ENCODE measurements around the gene ARMC9.

The ARMC9 gene

DNA sequence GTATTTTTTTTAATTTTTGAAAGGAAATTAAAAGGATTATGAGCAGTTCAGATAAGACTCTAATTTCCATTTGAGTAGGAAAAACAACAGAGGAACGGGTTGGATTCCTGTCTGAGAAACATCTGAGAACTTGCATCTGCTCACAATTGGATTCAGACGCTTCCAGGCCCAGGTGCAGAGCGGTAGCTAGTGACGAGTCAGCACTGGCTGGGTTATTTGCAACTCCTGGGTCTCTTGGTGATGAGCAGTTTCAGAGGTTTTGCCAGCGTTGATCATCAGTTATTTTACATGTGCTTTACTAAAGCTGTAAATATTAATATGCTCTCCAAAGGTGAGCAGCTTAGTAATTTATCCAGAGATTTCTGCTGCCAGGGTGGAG, 158.0 kb downstream of the ARMC9 start:
- H3K27me3 ChIP-seq (ENCODE audit: control insufficient read depth, insufficient read depth, low read length): no peaks in the 10 kb centered on the region
- peaks cover 3% of the 10 kb centered on the region for H3K4me1 ChIP-seq (ENCODE audit: control insufficient read depth, insufficient read depth, low read length)
- no peak overlapping the region for H3K4me3 ChIP-seq (ENCODE audit: low read depth, low read length)
- H3K36me3 ChIP-seq (ENCODE audit: control insufficient read depth, insufficient read depth, low read length): no peaks in the 10 kb centered on the region
- no peak overlapping the region for H3K9ac ChIP-seq (ENCODE audit: low read depth, low read length)
- no peaks in the 10 kb centered on the region for H3K9me3 ChIP-seq (ENCODE audit: control insufficient read depth, insufficient read depth, low read length)

DNA sequence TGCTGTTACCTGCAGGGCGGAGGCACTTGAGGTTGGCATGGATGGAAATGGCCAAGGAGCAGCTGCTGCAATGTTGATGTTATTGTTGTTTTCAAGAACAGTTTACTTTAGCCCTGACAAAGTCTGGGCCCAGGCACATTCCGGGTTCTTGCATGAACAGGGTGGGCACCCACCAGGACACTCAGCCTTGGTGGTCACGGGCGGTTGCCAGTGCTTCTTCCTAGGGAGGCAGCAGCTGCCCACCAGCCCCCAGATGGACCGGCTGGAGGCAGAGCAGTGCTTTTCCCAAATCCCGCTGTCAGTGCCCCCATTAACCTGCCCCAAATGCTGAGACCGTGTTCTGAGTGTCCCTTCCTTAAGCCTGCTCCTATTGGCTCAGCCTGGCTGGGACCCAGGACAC, 158.6 kb downstream of the ARMC9 start:
- Histone ChIP-seq H3K27me3 (ENCODE audit: control insufficient read depth, insufficient read depth, low read length) (no peaks in the 10 kb centered on the region), H3K4me3 (ENCODE audit: low read depth, low read length) (no peak overlapping the region), H3K4me1 (ENCODE audit: control insufficient read depth, insufficient read depth, low read length) (peaks cover 3% of the 10 kb centered on the region), H3K9me3 (ENCODE audit: control insufficient read depth, insufficient read depth, low read length) (no peaks in the 10 kb centered on the region), H3K9ac (ENCODE audit: low read depth, low read length) (no peak overlapping the region), H3K36me3 (ENCODE audit: control insufficient read depth, insufficient read depth, low read length) (no peaks in the 10 kb centered on the region)

DNA sequence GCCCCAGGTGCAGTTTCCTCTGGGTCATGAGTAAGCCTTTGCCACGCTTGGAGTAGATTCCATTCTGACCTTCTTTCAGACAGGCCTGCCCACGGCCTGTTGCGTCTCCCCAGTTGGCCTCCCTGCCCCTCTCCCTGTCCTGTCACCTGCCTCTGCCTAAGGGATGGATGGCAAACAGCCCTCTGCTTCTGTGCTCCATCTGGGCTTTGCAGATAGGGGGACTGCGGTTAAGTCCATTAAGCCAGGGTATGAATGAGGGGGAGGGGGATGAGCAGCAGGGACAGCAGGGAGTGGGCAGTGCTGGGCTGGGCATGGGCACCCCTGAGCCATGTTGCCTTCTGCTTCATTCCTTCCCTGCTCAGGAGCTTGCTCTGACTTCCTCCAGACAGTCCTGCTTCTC, 159.5 kb downstream of the ARMC9 start:
- no peak overlapping the region for H3K4me3 ChIP-seq (ENCODE audit: low read depth, low read length)
- H3K9ac ChIP-seq (ENCODE audit: low read depth, low read length): no peak overlapping the region
- H3K4me1 ChIP-seq (ENCODE audit: control insufficient read depth, insufficient read depth, low read length): peaks cover 3% of the 10 kb centered on the region
- H3K36me3 ChIP-seq (ENCODE audit: control insufficient read depth, insufficient read depth, low read length): no peaks in the 10 kb centered on the region
- H3K9me3 ChIP-seq (ENCODE audit: control insufficient read depth, insufficient read depth, low read length): no peaks in the 10 kb centered on the region
- no peaks in the 10 kb centered on the region for H3K27me3 ChIP-seq (ENCODE audit: control insufficient read depth, insufficient read depth, low read length)

DNA sequence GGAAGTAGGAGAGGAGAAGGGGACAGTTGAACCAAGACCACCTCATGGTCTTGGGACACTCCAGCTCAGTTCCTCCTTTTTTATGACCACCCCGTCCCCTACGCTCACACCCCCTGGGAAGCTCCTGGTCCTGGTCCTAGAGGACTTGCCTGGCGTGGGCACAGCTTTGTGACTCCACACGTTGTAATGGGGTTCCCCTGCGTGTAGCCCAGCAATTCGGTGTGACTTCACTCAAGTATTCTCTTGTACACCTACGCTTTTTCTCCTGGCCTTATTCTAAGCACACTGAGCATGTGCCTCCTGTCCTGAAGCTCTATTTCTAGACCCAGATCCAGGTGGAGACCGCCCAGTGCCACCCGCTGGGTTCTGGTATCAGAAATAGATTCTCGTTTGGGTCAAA, 161.0 kb downstream of the ARMC9 start:
- H3K9ac ChIP-seq (ENCODE audit: low read depth, low read length): no peak overlapping the region
- no peaks in the 10 kb centered on the region for H3K9me3 ChIP-seq (ENCODE audit: control insufficient read depth, insufficient read depth, low read length)
- H3K36me3 ChIP-seq (ENCODE audit: control insufficient read depth, insufficient read depth, low read length): peaks cover 3% of the 10 kb centered on the region
- no peaks in the 10 kb centered on the region for H3K27me3 ChIP-seq (ENCODE audit: control insufficient read depth, insufficient read depth, low read length)
- no peak overlapping the region for H3K4me3 ChIP-seq (ENCODE audit: low read depth, low read length)
- H3K4me1 ChIP-seq (ENCODE audit: control insufficient read depth, insufficient read depth, low read length): peaks cover 3% of the 10 kb centered on the region

DNA sequence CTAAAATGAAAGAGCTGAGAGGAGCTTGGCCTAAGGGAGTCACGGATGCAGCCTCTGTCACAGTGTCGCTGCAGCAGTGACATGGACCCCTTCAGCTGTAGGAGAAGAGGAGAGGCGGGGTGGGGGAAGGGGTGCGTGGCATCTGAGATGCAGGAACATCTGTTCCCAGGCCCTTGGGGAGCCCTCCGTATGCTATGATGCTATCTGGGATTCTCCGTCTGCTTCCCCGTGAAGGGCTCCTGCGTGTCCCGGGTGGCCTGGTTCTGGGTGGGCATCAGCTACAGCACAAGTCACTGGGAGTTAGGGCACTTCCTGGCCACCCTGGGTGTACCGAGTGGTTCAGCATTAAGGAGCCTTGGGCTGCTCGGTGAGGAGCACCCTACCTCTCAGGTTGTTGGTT, 161.5 kb downstream of the ARMC9 start:
- no peaks in the 10 kb centered on the region for H3K9me3 ChIP-seq (ENCODE audit: control insufficient read depth, insufficient read depth, low read length)
- no peak overlapping the region for H3K9ac ChIP-seq (ENCODE audit: low read depth, low read length)
- H3K27me3 ChIP-seq (ENCODE audit: control insufficient read depth, insufficient read depth, low read length): no peaks in the 10 kb centered on the region
- peaks cover 3% of the 10 kb centered on the region for H3K36me3 ChIP-seq (ENCODE audit: control insufficient read depth, insufficient read depth, low read length)
- no peak overlapping the region for H3K4me3 ChIP-seq (ENCODE audit: low read depth, low read length)
- peaks cover 3% of the 10 kb centered on the region for H3K4me1 ChIP-seq (ENCODE audit: control insufficient read depth, insufficient read depth, low read length)

DNA sequence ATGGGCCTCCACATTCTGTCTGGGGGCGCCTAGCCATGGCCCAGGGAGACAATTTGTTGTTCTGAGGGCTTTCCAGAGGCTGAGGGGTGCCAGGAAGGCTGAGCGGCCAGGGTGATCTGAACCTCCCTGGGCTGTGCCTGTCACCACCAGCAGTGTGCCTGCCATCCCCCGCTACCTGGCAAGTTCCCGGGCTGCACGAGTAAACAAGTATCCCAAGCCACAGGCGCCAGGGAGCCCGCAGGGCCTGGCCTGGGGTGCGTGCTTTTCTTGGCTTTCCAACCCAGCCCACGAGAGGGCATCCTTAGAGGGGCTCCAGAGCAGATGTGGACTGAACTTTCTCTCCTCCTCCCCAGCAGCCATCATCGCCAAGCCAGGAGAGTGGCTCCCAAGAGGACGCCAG, 162.0 kb downstream of the ARMC9 start:
- no peak overlapping the region for H3K9ac ChIP-seq (ENCODE audit: low read depth, low read length)
- H3K27me3 ChIP-seq (ENCODE audit: control insufficient read depth, insufficient read depth, low read length): no peaks in the 10 kb centered on the region
- H3K9me3 ChIP-seq (ENCODE audit: control insufficient read depth, insufficient read depth, low read length): no peaks in the 10 kb centered on the region
- peaks cover 3% of the 10 kb centered on the region for H3K36me3 ChIP-seq (ENCODE audit: control insufficient read depth, insufficient read depth, low read length)
- H3K4me1 ChIP-seq (ENCODE audit: control insufficient read depth, insufficient read depth, low read length): peaks cover 5% of the 10 kb centered on the region
- no peak overlapping the region for H3K4me3 ChIP-seq (ENCODE audit: low read depth, low read length)

DNA sequence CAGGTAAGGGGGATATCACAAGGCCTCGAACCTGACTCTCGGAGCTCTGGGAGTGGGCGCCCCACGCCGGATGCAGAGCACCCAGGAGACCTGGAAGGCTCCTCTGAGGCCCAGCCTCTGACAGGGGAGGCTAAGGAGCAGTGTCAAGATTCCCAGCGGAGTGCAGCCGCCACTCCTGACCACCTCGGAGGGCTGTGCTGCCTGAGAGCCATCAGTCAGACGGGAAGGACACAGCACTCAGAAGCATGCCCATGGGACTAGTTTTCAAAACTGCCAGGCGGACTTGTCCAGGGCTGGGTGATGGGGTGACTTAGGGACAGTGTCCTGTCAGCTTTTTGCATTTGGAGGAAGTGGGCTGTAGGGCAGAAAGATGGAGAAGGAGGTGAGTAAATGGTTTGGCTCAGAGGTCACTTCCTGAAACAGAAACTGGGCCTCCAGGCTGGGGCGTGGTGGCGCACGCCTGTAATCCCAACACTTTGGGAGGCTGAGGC, 162.5 kb downstream of the ARMC9 start:
- Histone ChIP-seq H3K9ac (ENCODE audit: low read depth, low read length) (no peak overlapping the region), H3K36me3 (ENCODE audit: control insufficient read depth, insufficient read depth, low read length) (peaks cover 3% of the 10 kb centered on the region), H3K9me3 (ENCODE audit: control insufficient read depth, insufficient read depth, low read length) (no peaks in the 10 kb centered on the region), H3K4me3 (ENCODE audit: low read depth, low read length) (no peak overlapping the region), H3K27me3 (ENCODE audit: control insufficient read depth, insufficient read depth, low read length) (no peaks in the 10 kb centered on the region), H3K4me1 (ENCODE audit: control insufficient read depth, insufficient read depth, low read length) (peaks cover 3% of the 10 kb centered on the region)

DNA sequence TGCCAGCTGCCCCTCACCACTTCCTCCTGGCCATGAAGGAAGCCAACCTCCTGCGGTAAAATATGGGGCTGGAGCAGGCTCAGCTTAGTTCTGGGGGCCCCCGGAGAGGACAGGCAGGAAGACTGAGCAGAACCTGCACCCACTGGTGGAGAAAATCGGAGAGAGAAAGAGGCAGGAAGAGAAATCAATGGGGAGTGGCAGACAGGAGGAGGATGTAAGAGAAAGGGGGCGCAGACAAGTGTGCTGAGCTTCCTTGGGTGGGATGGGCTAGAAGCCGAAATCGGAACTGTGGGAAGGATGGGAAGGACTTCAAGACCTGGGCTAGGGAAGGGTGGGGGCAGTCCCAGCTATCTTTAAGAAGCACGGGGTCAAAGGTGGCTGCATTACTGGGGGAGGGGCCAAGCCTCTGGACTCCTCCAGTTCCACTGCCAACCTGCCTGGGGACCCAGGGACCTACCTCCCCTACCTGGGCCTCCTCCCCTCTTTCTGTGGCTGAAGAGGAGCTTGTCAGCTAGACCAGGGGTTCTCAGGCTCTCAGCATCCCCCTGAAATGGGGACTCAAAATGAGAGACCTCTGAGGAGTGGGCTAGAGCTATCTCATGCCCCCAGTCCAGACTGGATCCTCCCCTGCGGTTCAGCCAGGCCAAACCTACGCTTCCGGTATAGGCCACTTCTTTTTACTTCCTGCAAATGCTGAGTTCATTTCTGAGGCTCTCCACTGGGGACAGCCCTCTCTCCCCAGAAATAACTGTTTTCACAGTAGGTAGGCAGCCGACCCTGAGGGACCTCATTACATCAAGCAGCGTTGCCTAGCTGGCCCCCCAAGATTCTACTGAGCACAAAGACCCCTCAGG, 163.5 kb downstream of the ARMC9 start:
- Histone ChIP-seq H3K9me3 (ENCODE audit: control insufficient read depth, insufficient read depth, low read length) (no peaks in the 10 kb centered on the region), H3K4me3 (ENCODE audit: low read depth, low read length) (no peak overlapping the region), H3K27me3 (ENCODE audit: control insufficient read depth, insufficient read depth, low read length) (no peaks in the 10 kb centered on the region), H3K36me3 (ENCODE audit: control insufficient read depth, insufficient read depth, low read length) (peaks cover 3% of the 10 kb centered on the region), H3K4me1 (ENCODE audit: control insufficient read depth, insufficient read depth, low read length) (peaks cover 3% of the 10 kb centered on the region), H3K9ac (ENCODE audit: low read depth, low read length) (no peak overlapping the region)

DNA sequence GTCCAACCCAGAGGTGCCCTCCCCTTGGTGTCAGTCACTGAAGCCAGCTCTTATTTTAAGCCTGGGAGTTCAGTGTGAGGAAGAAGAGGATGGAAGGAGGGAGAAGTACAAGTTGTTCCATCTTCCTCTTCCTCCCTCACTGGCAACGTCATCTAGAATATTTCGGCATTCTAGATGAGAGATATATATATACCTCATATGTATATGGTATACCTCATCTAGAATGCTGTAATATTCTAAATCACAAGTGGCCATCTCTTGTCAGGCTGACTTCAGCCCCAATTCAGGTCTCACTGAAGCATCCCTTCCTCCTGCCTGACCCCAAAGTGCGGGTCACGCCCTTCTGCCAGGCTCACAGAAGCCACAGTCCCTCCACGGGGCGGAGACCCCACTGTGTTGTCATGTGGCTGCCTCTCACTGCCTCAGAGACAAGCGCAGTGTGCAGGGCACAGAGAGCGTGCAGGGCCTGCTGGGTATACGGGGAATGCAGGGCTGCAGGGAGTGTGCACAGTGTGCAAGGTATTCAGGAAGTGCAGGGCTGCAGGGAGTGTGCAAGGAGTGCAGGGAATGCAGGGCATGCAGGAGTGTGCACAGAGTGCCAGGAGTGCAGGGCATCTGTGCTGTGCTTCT, 164.2 kb downstream of the ARMC9 start:
- H3K9ac ChIP-seq (ENCODE audit: low read depth, low read length): no peak overlapping the region
- no peaks in the 10 kb centered on the region for H3K27me3 ChIP-seq (ENCODE audit: control insufficient read depth, insufficient read depth, low read length)
- H3K4me3 ChIP-seq (ENCODE audit: low read depth, low read length): no peak overlapping the region
- peaks cover 3% of the 10 kb centered on the region for H3K4me1 ChIP-seq (ENCODE audit: control insufficient read depth, insufficient read depth, low read length)
- peaks cover 3% of the 10 kb centered on the region for H3K36me3 ChIP-seq (ENCODE audit: control insufficient read depth, insufficient read depth, low read length)
- no peaks in the 10 kb centered on the region for H3K9me3 ChIP-seq (ENCODE audit: control insufficient read depth, insufficient read depth, low read length)

DNA sequence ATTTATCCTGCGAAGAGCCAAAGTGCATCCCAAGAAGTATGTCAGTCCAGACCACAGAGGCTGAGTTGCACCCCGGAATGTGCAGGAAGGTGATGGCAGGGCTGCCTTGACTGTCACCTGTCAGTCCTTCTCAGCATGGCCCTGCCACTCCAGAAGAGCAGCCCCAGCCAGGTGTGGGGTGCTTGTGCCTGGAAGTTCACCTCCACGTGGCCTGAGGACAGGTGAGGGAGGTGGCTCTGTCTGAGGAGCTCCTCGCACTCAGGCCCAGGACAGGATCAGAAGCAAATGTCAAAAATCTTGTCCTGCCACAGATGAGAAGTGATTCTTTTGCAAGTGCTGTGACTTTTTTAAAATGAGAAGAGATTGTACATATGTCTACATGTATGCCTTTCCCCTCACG, 165.6 kb downstream of the ARMC9 start:
- H3K4me1 ChIP-seq (ENCODE audit: control insufficient read depth, insufficient read depth, low read length): peaks cover 3% of the 10 kb centered on the region
- no peaks in the 10 kb centered on the region for H3K27me3 ChIP-seq (ENCODE audit: control insufficient read depth, insufficient read depth, low read length)
- H3K4me3 ChIP-seq (ENCODE audit: low read depth, low read length): no peak overlapping the region
- no peak overlapping the region for H3K9ac ChIP-seq (ENCODE audit: low read depth, low read length)
- no peaks in the 10 kb centered on the region for H3K9me3 ChIP-seq (ENCODE audit: control insufficient read depth, insufficient read depth, low read length)
- peaks cover 3% of the 10 kb centered on the region for H3K36me3 ChIP-seq (ENCODE audit: control insufficient read depth, insufficient read depth, low read length)

DNA sequence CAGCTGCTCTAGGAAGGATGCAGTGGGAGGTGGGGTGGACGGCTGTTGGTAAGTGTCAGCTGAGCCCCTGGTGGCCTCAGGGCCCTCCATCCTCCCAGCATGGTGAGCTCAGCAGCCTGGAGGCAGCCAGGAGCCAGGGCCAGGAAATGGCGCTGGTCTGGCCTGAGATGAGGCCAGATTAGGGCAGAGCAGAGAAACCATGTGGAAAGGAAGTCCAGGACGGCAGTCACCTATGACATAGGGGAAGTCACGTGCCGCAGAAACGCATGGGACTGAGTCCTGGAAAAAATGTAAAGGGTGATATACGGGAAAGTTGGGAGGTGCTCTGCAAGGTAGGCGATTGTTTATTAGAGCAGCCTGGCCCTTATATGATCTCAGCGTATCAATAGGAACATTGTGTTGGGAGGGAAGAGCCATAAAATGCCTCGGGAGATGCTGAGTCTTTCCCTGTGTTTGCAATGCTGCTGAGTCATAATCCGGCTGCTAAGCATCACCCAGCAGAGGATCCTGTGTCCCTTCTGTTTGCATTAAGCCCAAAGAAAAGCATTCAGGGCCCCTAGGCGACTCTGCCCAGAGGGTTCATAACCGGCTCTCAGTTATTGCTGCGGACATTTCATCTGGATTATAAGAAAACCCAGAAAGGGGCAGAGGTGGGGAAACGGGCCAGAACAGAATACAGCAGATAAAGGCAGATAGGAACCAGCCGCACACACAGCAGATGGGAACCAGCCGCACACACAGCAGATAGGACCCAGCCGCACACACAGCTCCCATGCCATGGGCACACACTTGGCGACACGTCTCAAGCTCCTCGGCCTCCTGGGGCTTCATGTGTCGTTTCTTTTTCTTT, 166.8 kb downstream of the ARMC9 start:
- Histone ChIP-seq H3K4me1 (ENCODE audit: control insufficient read depth, insufficient read depth, low read length) (peaks cover 5% of the 10 kb centered on the region), H3K4me3 (ENCODE audit: low read depth, low read length) (no peak overlapping the region), H3K9ac (ENCODE audit: low read depth, low read length) (no peak overlapping the region), H3K36me3 (ENCODE audit: control insufficient read depth, insufficient read depth, low read length) (peaks cover 3% of the 10 kb centered on the region), H3K27me3 (ENCODE audit: control insufficient read depth, insufficient read depth, low read length) (no peaks in the 10 kb centered on the region), H3K9me3 (ENCODE audit: control insufficient read depth, insufficient read depth, low read length) (no peaks in the 10 kb centered on the region)
